ENCODE results near the gene CREBZF. TPM values are rescaled to one million over a fixed set of nuclear protein-coding genes. Genes with fewer than 3 reads are reported as not detected.
A peak's percentile ranks its signal among the peaks of the same experiment; 100 is the strongest.

Gene CREBZF
- total RNA-seq, 1 experiment from 2014 or later: 60.3 TPM

- Histone ChIP-seq H3K27ac (peak overlapping the region; percentile 93), H3K36me3 (ENCODE audit: low read depth) (peaks cover 46% of the 10 kb centered on the region), H3K79me2 (ENCODE audit: low read depth) (peaks cover 59% of the 10 kb centered on the region), H3K9me2 (ENCODE audit: insufficient read depth) (no peaks in the 10 kb centered on the region), H4K20me1 (ENCODE audit: insufficient read depth) (peaks cover 49% of the 10 kb centered on the region), H3F3A (ENCODE audit: insufficient read depth, low read depth) (peaks cover 18% of the 10 kb centered on the region), H3K27me3 (ENCODE audit: insufficient read depth, low read depth) (no peaks in the 10 kb centered on the region), H3K9me3 (ENCODE audit: insufficient read depth, low read depth) (no peaks in the 10 kb centered on the region), H2AFZ (peak overlapping the region; percentile 78), H3K4me3 (peak overlapping the region; percentile 98), H3K4me1 (replicated peaks; ENCODE audit: insufficient read depth) (peaks cover 43% of the 10 kb centered on the region), H3K4me2 (peak overlapping the region; percentile 98)
- CTCF ChIA-PET: interaction anchor here (0.5 kb wide), 1 partner anchor 626 kb away, joined by 7 read pairs; no protein-coding TSS in a partner anchor
- peak; percentile 70 to 72 for DNase-seq
- intact Hi-C loops (cut with micrococcal nuclease; ENCODE audit: unreplicated experiment): loop anchor here (2.0 to 10.0 kb wide), 5 partner anchors 15 to 1758 kb away; partner anchors contain the start of genes EED and TMEM126B
- BruUV-seq (replicated peaks): no TSS peak
- TF ChIP-seq CTCF (conservative IDR thresholded peaks at IDR 0.05): peak; percentile 62
- TF ChIP-seq EZH2 (IDR thresholded peaks at IDR 0.05; ENCODE audit: low read depth): no peak
- POLR2A ChIA-PET (ENCODE audit: unreplicated experiment): no interaction called here
These were observed 945 bp downstream of the CREBZF start for GRCh38 chr11:85663753-85664614.

GRCh38 chr11:85663080-85663752 lies 1.7 kb downstream of the CREBZF start:
- Histone ChIP-seq H4K20me1 (ENCODE audit: insufficient read depth) (peaks cover 57% of the 10 kb centered on the region), H2AFZ (no peak overlapping the region), H3K9me2 (ENCODE audit: insufficient read depth) (no peaks in the 10 kb centered on the region), H3F3A (ENCODE audit: insufficient read depth, low read depth) (peaks cover 26% of the 10 kb centered on the region), H3K27ac (peak overlapping the region; percentile 93), H3K27me3 (ENCODE audit: insufficient read depth, low read depth) (no peaks in the 10 kb centered on the region), H3K4me1 (replicated peaks; ENCODE audit: insufficient read depth) (peaks cover 48% of the 10 kb centered on the region), H3K4me3 (peak overlapping the region; percentile 98), H3K9me3 (ENCODE audit: insufficient read depth, low read depth) (no peaks in the 10 kb centered on the region), H3K36me3 (ENCODE audit: low read depth) (peaks cover 54% of the 10 kb centered on the region), H3K79me2 (ENCODE audit: low read depth) (peaks cover 67% of the 10 kb centered on the region), H3K4me2 (peak overlapping the region; percentile 98)
- intact Hi-C loops (cut with micrococcal nuclease; ENCODE audit: unreplicated experiment): loop anchor here (5.0 to 10.0 kb wide), 3 partner anchors 182 to 1759 kb away; partner anchors contain the start of gene EED
- BruUV-seq (replicated peaks): TSS peak; percentile 46
- DNase-seq: peak in 1 of 2 experiments; percentile 33
- no peak for TF ChIP-seq CTCF (conservative IDR thresholded peaks at IDR 0.05)
- TF ChIP-seq EZH2 (IDR thresholded peaks at IDR 0.05; ENCODE audit: low read depth): no peak
- CTCF ChIA-PET: interaction anchor here (0.5 kb wide), 1 partner anchor 627 kb away, joined by 7 read pairs; no protein-coding TSS in a partner anchor
- POLR2A ChIA-PET (ENCODE audit: unreplicated experiment): interaction anchor here (0.6 kb wide), 1 partner anchor 740 kb away, joined by 4 read pairs; no protein-coding TSS in a partner anchor

- Histone ChIP-seq H3K9me2 (ENCODE audit: insufficient read depth) (no peaks in the 10 kb centered on the region), H3K4me1 (replicated peaks; ENCODE audit: insufficient read depth) (peaks cover 48% of the 10 kb centered on the region), H3K4me2 (peak overlapping the region; percentile 98), H3K27me3 (ENCODE audit: insufficient read depth, low read depth) (no peaks in the 10 kb centered on the region), H3K79me2 (ENCODE audit: low read depth) (peaks cover 78% of the 10 kb centered on the region), H3K36me3 (ENCODE audit: low read depth) (peaks cover 65% of the 10 kb centered on the region), H3K9me3 (ENCODE audit: insufficient read depth, low read depth) (no peaks in the 10 kb centered on the region), H3K27ac (no peak overlapping the region), H3F3A (ENCODE audit: insufficient read depth, low read depth) (peaks cover 36% of the 10 kb centered on the region), H3K4me3 (peak overlapping the region; percentile 98), H2AFZ (no peak overlapping the region), H4K20me1 (ENCODE audit: insufficient read depth) (peaks cover 68% of the 10 kb centered on the region)
- intact Hi-C loops (cut with micrococcal nuclease; ENCODE audit: unreplicated experiment): loop anchor here (5.0 to 10.0 kb wide), 3 partner anchors 183 to 1760 kb away; partner anchors contain the start of gene EED
- ChIA-PET POLR2A (ENCODE audit: unreplicated experiment) (interaction anchor here (0.6 kb wide), 1 partner anchor 27 kb away, joined by 8 read pairs; no protein-coding TSS in a partner anchor), CTCF (interaction anchor here (0.6 kb wide), 1 partner anchor 57 kb away, joined by 3 read pairs; no protein-coding TSS in a partner anchor)
- no TSS peak for BruUV-seq (replicated peaks)
- TF ChIP-seq CTCF (conservative IDR thresholded peaks at IDR 0.05) (no peak), EZH2 (IDR thresholded peaks at IDR 0.05; ENCODE audit: low read depth) (no peak)
- DNase-seq: no peak
These were observed 2.8 kb downstream of the CREBZF start for GRCh38 chr11:85661972-85662664.
